ENCODE measurements around the gene YIPF7. TPM values are rescaled to one million over a fixed set of nuclear protein-coding genes. Genes with fewer than 3 reads are reported as not detected.

The YIPF7 gene
- total and polyA plus RNA-seq, 4 donors = not detected

- Histone ChIP-seq H3K27ac (ENCODE audit: low read depth in 1 of 2, low read length in 2 of 2) (no peak overlapping the region), H3K9me3 (ENCODE audit: control insufficient read depth in 4 of 4, low read length in 3 of 4) (no peaks in the 10 kb centered on the region), H3K27me3 (ENCODE audit: control insufficient read depth in 4 of 4, insufficient read depth in 4 of 4, low read length in 3 of 4) (no peaks in the 10 kb centered on the region), H3K4me1 (ENCODE audit: control insufficient read depth in 4 of 4, insufficient read depth in 4 of 4, low read length in 3 of 4) (no peaks in the 10 kb centered on the region), H3K36me3 (ENCODE audit: control insufficient read depth in 4 of 4, insufficient read depth in 3 of 4, low read depth in 1 of 4, low read length in 3 of 4) (no peaks in the 10 kb centered on the region), H3K9ac (ENCODE audit: low read depth in 1 of 2, low read length in 2 of 2) (no peak overlapping the region), H3K4me3 (ENCODE audit: low read depth in 1 of 3, low read length in 3 of 3) (no peak overlapping the region)
- no peak for DNase-seq (ENCODE audit: low spot score)
- TF ChIP-seq HNF4A (conservative IDR thresholded peaks at IDR 0.05) = no peak
- TF ChIP-seq JUND (IDR thresholded peaks at IDR 0.05) = no peak
- TF ChIP-seq YY1 (IDR thresholded peaks at IDR 0.05) = no peak
- no peak for TF ChIP-seq FOXA2 (IDR thresholded peaks at IDR 0.05)
- no peak for TF ChIP-seq RAD21 (IDR thresholded peaks at IDR 0.05)
- no peak for TF ChIP-seq CTCF (IDR thresholded peaks at IDR 0.05; ENCODE audit: low read depth, low read length, missing input control)
- no peak for TF ChIP-seq SP1 (IDR thresholded peaks at IDR 0.05)
- TF ChIP-seq FOXA1 (IDR thresholded peaks at IDR 0.05) = no peak
- no peak for TF ChIP-seq REST (IDR thresholded peaks at IDR 0.05)
- no peak for TF ChIP-seq ATF3 (IDR thresholded peaks at IDR 0.05)
- TF ChIP-seq EGR1 (IDR thresholded peaks at IDR 0.05; ENCODE audit: low read depth in 2 of 2) = no peak
- no peak for TF ChIP-seq NR2F2 (IDR thresholded peaks at IDR 0.05)
- no peak for TF ChIP-seq ZBTB33 (IDR thresholded peaks at IDR 0.05)
- no peak for TF ChIP-seq TAF1 (conservative IDR thresholded peaks at IDR 0.05)
- no peak for TF ChIP-seq MAX (IDR thresholded peaks at IDR 0.05)
- no peak for TF ChIP-seq RXRA (IDR thresholded peaks at IDR 0.05)
- TF ChIP-seq HNF4G (IDR thresholded peaks at IDR 0.05) = no peak
- no peak for TF ChIP-seq GABPA (IDR thresholded peaks at IDR 0.05 in 1 of 2, conservative IDR thresholded peaks at IDR 0.05 in 1 of 2)
- WGBS = 63% methylated on average over 3 of the region's 3 CpGs
These were observed 9.0 kb upstream of the YIPF7 start for GRCh38 chr4:44660396-44660795.
